AG09309 (cell line): Measurements from ENCODE around the gene UBALD1.

Experiments used
- DNase-seq: peaks from one replicate; pipeline ENCODE4 v3.0.0-alpha.2; 2010; ENCODE audit warnings: low read depth
- H3K4me3 ChIP-seq: 2 replicates; pipeline ENCODE4 v1.5.1; 2011; ENCODE audit warnings: mild to moderate bottlenecking, low read depth, low read length, moderate library complexity; ENCODE audit not compliant: control insufficient read depth
- TF ChIP-seq, protein P1 (sequence below): IDR thresholded peaks from 2 replicates; pipeline ENCODE4 v1.5.1; 2011; ENCODE audit warnings: mild to moderate bottlenecking, low read depth, low read length, inconsistent platforms; ENCODE audit not compliant: insufficient read depth, control insufficient read depth; ENCODE audit errors: missing control alignments

The UBALD1 gene

DNA sequence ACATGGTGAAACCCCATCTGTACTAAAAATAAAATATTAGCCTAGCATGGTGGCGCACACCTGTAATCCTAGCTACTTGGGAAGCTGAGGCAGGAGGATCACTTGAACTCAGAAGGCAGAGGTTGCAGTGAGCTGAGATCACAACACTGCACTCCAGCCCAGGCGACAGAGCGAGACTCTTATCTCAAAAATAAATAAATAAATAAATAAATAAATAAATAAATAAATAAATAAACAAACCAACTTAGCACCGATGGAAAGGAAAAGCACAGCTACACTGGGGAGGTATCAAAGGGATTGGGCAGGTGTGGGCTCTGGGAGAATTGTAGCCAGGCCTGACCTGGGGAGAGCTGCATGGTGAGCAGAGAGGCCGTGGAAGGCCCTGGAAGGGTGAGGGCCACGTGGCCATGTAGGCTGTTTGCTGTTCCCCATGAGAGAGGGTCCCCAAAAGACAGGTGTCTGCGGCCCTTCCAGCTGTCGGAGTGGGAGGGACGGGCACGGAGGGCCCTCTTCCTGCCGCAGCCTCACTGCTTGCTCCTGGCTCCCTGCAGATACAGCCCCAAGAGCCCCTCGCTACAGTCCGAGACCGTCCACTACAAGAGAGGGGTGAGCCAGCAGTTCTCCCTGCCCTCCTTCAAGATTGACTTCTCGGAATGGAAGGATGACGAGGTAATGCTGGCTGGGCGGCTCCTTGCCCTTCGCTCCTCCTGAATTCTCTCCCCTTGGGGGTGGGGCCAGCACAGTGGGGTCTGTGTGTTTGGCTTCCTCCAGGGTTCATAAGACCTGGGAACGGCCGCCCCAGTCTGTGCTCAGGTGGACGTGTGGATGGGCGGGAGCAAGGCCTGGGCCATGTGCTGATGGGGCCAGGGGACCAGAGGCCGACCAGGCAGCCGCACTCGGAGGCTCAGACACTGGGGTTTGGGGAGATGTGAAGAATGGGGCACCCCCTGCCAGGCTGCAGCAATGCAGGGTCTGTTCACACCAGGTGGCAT lies 42.3 kb upstream of the UBALD1 start:
- DNase-seq: no peak
- H3K4me3 ChIP-seq: no peak overlapping the region
- TF ChIP-seq, protein P1, sequence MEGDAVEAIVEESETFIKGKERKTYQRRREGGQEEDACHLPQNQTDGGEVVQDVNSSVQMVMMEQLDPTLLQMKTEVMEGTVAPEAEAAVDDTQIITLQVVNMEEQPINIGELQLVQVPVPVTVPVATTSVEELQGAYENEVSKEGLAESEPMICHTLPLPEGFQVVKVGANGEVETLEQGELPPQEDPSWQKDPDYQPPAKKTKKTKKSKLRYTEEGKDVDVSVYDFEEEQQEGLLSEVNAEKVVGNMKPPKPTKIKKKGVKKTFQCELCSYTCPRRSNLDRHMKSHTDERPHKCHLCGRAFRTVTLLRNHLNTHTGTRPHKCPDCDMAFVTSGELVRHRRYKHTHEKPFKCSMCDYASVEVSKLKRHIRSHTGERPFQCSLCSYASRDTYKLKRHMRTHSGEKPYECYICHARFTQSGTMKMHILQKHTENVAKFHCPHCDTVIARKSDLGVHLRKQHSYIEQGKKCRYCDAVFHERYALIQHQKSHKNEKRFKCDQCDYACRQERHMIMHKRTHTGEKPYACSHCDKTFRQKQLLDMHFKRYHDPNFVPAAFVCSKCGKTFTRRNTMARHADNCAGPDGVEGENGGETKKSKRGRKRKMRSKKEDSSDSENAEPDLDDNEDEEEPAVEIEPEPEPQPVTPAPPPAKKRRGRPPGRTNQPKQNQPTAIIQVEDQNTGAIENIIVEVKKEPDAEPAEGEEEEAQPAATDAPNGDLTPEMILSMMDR: no peak

DNA sequence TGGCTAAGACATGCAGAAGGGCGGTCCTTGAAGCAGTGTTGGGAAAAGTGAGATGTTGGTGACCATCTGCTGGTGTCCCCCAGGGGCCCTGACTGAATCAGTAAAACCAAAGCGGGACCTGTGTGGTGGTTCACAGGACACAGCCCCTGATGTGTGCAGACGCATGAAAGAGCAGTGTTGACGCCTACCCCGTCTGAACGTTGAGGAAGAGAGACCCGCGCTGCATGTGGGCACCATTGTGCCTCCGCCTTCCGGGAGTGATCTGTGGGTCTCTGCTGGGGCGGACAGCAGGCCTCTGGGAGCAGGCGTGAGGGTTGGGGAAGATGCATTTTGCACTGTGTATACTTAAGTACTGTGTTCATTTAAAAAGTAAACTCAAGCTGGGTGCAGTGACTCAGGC lies 41.5 kb upstream of the UBALD1 start:
- DNase-seq: no peak
- TF ChIP-seq, protein P1: no peak
- no peak overlapping the region for H3K4me3 ChIP-seq

DNA sequence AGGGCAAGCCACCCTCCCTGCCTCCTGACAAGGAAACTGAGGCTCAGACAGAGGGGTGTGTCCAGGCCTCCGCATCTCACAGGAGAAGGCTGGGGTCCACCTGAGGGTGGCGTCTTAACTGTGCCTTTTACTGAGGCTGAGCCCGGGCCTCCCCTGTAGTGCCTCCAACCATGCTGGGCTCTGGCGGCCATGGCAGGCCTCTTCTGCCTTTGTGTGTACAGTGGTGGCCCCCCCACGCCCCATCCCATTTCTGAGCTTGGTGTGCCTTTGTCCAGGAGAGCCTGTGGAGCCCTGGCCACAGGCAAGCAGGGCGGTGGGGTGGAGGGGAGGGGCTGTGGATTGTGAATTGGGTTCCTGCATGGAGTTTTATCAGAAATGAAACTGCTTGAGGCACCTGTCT lies 41.1 kb upstream of the UBALD1 start:
- DNase-seq: no peak
- TF ChIP-seq, protein P1: no peak
- no peak overlapping the region for H3K4me3 ChIP-seq

DNA sequence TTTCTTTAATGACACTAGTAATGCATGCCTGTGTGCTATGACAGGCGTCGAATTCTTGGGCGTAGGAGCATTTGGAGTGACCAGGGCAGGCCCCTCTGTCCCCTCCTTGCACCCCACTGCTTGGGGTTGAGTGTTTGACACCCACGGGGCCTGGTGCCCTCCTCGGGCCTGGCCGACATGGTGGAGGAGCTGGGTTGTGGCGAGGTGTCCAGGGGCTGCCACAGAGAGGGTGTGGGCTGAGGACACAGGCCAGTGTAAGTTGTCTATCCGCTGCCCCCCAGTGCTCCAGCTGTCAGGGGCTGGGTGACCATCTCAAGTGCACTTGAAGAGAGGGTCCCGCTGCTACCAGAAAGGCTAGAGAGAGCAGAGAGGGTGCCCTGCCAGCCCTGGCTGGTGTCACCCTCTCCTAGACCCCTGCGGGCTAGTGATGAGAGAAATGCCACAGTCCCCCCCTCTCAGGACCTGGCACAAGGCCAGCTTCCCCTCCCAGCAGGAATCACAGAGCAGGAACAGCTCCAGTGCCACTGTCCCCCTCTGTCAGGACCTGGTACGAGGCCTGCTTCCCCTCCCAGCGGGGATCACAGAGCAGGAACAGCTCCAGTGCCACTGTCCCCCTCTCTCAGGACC lies 40.4 kb upstream of the UBALD1 start:
- H3K4me3 ChIP-seq: no peak overlapping the region
- TF ChIP-seq, protein P1: no peak
- DNase-seq: no peak

DNA sequence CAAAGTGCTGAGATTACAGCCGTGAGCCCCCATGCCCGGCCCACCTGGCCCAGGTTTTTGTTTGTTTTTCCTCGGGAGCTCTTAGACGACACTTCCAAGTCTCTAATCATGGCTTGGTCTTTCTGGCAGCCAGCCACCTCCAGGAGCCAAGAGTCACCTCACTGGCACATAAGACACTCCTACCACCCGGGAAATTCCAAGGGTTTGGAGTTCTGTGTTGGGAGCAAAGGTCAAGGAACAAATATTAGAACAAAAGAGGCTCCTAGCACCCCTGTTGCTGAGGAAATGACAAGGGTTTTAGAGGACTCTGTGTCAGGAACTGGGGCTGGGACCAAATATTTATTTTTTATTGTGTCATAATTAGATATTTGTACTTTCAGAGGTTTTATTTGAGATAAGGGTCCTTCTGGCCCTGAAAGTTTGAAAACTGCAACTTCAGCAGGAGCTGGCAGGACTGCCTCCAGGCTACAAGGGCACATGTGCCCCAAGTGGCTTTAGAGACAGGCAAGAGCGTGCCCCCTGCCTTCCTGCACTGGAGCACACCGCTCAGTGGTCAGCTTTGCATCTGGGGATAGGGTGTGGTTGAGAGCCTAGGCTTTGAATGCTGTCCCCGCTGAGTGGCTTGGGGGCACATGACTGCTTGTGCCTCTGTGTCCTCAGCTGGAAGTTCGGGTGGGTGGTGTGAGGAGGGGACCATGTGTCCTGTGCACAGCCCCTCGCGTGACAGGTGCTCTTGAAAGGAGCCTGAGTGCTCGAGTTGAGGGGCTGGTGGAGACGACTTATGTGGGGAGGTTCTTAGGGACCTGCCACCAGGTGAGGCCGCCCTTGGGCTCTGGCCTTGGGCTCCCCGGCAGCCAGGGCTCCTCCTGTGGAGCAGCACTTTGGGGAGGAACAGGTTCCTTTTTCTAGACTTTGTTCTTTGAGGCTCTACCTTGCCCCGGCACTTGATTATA lies 39.6 kb upstream of the UBALD1 start:
- H3K4me3 ChIP-seq: no peak overlapping the region
- DNase-seq: no peak
- TF ChIP-seq, protein P1: no peak

DNA sequence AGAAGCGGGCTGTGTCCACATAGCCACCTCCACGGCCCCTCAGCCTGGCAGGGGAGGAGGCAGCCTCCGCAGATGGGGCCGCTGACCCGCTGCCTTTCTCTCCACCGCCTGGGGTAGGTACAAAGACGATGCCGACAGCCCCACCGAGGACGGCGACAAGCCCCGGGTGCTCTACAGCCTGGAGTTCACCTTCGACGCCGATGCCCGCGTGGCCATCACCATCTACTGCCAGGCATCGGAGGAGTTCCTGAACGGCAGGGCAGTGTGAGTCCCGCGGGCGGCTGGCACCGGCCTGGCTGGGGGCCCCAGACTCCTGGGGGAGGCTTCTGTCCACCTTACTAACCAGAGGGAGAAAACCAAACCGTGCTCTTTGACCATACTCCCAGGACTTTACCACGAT lies 37.9 kb upstream of the UBALD1 start:
- H3K4me3 ChIP-seq: no peak overlapping the region
- DNase-seq: no peak
- TF ChIP-seq, protein P1: no peak
